NCI-H128 (cell line): ENCODE data around the gene IFT52.
"Not testable (repeated sequence)": the region's sequence is repeated elsewhere in the genome, so short reads cannot be mapped to it uniquely, and the experiment has no call there.

Source experiments
- DNase-seq: peaks from one replicate; lab custom pipeline; 2025; ENCODE audit not compliant: unreplicated experiment; lab: John Stamatoyannopoulos, UW

Gene IFT52

DNA sequence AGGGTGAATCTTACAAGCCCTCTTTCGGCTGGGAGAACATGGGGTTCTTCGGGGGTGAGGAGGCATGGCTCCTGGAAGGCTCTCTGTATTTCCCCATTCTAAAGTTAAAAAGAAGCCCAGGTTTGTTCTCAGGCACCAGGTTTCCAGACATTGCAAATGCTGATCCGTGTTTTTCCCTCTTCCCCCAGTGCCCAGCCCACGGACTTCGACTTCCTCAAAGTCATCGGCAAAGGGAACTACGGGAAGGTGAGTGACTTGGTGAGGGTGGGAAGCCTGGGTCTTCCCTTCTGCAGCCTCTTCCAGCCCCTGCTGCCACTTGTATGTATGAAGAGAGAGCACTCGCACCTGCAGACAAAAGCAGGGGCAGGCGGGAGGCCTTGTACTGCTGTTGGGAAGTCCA, 23.3 kb upstream of the IFT52 start:
- DNase-seq = no peak

GRCh38 chr20:43568706-43569105, 22.0 kb upstream of the IFT52 start:
- DNase-seq = no peak

DNA sequence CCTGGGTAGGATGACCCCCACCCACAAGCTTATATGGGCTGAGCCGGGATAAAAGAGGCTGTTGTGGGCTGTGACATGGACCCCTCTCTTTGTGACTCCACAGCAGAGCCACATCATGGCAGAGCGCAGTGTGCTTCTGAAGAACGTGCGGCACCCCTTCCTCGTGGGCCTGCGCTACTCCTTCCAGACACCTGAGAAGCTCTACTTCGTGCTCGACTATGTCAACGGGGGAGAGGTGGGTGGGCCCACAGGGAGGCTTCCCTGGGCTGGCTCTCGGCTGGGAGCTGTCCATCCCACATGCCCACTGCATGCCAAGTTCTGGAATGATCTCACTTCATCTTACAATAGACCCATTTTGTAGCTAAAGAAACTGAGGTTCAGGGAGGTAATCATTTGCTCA, 21.5 kb upstream of the IFT52 start:
- DNase-seq = no peak

DNA sequence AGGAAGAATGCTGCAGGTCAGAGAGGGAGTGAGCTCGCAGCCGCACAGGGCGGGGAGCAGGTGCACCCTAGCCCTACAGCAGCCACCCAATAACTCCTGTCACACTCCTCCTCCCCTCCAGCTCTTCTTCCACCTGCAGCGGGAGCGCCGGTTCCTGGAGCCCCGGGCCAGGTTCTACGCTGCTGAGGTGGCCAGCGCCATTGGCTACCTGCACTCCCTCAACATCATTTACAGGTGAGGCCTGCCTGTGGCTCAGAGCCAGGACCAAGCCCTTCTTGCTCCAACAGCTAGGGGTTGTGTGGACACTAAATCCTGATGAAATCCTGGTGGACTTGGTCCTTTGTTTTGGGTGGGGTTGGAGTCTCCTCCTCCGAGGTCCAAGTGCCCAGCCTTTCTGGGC, 20.2 kb upstream of the IFT52 start:
- DNase-seq = no peak

- no peak for DNase-seq
These were observed 19.4 kb upstream of the IFT52 start for GRCh38 chr20:43571310-43571709.

DNA sequence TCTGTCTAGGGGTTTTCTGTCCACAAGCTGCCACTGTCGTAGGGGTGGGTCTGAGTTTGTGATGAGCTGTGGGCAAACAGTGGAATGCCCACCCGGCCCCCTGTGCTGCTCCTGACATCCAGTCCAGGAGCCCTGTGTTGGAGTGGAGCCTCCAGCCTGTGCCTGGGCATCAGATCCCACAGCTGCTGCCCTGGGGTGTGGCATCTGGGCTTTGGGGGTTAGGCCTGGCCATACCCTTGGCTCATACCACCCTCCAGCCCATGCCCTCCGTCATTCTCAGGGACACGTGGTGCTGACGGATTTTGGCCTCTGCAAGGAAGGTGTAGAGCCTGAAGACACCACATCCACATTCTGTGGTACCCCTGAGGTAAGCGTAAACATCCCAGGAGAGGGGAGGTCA, 19.0 kb upstream of the IFT52 start:
- DNase-seq = no peak

GRCh38 chr20:43572891-43573290, 17.8 kb upstream of the IFT52 start:
- no peak for DNase-seq

DNA sequence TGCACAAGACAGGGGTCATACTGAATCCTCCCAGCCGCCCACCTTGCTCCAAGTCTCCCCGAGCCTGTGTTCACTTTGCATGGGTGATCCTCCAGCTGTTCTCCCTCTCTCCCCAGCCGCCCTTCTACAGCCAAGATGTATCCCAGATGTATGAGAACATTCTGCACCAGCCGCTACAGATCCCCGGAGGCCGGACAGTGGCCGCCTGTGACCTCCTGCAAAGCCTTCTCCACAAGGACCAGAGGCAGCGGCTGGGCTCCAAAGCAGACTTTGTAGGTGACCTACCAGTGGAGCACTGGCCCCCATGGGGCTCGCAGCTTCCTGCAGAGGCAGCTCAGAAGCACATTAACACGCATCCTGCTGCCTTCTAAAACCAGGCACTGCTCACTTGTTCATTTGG, 14.6 kb upstream of the IFT52 start:
- DNase-seq = no peak

DNA sequence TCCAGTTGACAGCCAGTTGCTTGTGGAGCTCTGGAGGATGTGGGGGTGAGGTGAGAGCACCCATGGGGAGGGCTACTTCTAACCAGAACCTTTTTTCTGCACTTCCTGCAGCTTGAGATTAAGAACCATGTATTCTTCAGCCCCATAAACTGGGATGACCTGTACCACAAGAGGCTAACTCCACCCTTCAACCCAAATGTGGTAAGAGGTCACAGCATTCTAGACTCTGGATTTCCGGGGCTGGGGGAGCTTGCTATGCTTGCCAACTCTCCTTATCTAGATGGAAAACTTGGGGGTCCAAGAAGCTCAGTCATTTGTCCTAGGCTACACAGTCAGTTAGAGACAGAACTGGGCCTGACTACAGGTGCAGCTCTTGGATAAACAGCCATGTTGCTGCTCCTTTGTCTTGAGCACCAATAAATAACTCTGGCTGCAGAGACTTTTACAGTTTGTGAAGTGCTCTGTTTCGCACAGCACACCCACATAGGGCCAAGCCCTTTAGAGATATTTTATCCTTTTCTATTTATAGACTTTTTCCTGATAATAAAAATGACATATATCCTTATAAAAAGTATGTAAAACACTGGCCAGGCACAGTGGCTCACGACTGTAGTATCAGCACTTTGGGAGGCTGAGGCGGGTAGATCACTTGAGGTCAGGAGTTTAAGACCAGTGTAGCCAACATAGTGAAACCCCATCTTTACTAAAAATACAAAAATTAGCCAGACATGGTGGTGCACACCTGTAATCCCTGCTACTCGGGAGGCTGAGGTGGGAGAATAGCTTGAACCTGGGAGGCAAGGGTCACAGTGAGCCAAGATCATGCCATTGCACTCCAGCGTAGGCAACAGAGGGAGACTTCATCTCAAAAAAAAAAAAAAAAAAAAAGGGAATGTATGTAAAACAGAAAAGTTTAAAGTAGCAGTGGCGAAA, 10.6 kb upstream of the IFT52 start:
- DNase-seq = no peak

DNA sequence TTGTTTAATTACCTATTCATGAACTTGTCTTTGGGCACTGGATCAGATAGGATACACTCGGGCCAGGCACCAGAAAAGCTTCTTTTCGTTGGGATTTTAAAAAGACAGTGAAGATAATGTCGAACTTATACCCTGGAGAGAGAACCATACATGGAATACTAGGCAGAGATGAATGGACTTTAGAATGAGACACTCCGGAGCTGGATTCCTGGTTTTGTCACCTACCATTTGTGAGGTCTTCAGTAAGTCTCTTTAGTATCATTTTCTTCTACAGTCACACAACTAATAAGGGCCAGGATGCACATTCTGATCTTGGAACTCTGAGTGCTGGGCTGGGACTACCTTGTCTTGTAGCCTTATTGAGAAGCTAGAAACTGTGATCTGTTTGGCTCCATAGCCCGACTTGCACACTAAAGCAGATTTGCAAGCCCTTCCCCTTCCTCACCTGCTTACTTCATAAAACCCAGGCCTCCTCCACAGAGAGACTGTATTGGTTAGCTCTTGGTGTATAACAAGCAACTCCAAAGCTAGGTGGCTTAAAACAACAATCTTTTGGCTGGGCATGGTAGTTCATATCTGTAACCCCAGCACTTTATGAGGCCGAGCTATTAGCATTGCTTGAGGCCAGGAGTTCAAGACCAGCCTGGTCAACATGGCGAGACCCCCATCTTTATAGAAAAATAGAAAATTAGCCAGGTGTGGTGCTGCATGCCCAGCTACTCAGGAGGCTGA, 7.4 kb upstream of the IFT52 start:
- no peak for DNase-seq

- DNase-seq = no peak
These were observed 6.7 kb upstream of the IFT52 start for GRCh38 chr20:43583982-43584432.

DNA sequence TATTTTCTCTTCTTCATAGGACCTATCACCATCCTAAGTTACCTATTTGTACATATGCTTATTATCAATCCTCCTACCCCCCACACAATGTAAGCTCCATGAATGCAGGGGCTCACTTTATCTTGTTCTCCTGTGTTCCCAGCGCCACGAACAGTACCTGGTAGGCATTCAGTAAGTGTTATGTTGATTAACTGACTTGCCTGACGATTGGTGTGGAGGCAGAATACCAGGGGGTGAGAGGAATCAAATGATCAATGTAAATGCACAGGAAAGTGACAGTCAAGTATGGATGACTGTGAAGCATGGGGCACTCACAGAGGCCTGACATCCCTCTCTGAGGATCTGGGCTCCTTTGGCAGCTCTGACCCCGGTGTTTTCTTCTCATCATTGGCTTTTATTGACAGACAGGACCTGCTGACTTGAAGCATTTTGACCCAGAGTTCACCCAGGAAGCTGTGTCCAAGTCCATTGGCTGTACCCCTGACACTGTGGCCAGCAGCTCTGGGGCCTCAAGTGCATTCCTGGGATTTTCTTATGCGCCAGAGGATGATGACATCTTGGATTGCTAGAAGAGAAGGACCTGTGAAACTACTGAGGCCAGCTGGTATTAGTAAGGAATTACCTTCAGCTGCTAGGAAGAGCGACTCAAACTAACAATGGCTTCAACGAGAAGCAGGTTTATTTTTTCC, 6.1 kb upstream of the IFT52 start:
- DNase-seq = no peak

DNA sequence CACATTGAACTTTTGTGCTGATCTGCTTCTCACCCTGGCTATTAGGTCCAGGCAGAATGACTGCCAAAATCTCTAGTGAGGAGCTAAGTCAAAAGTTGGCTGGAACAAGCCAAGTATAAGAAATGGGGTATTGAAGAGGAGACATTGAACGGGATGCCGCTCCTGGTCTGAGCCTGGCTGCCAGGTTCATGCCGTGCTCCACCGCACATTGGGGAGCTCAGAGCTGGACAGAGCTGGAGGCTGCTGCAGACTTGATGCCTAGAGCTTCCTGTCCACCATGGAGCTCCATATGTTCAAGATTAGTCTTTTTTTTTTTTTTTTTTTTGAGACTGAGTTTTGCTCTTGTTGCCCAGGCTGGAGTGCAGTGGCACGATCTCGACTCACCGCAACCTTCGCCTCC, 4.1 kb upstream of the IFT52 start:
- no peak for DNase-seq

GRCh38 chr20:43588526-43588925, 2.2 kb upstream of the IFT52 start:
- DNase-seq = not testable (repeated sequence)

DNA sequence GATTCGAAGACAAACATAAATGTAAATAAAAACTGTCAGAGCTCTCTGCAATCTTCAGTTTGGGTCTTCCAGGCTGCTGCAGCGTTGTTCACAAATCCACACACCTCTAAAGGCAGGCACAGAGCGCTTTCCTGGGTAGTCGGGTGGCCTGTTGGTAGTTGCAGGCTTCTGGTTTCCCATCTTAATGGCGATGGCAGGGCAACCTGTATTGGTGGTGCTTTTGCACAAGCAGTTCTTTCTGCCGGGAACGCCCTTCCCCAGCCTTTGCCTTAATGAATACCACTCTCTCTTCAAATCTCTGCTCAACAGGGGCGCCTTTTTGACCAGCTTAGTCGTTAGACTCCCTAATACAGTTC, 723 bp upstream of the IFT52 start:
- no peak for DNase-seq

GRCh38 chr20:43601960-43602359, 11.2 kb downstream of the IFT52 start:
- DNase-seq = not testable (repeated sequence)

- no peak for DNase-seq
These were observed 12.4 kb downstream of the IFT52 start for GRCh38 chr20:43603124-43603523.

DNA sequence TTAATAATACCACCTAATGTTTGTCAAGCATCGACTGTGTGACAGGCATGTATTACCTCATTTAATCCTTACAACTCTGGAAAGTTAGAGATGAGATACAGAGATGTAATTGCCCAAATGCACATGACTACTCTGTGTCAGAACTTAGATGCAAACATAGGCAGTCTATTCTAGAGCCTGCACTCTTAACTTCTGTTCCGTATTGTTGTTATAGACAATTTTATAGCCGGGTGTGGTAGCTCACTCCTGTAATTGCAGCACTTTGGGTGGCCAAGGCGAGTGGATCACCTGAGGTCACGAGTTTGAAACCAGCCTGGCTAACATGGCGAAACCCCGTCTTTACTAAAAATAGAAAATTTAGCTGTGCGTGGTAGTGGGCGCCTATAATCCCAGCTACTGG, 15.0 kb downstream of the IFT52 start:
- DNase-seq = no peak

DNA sequence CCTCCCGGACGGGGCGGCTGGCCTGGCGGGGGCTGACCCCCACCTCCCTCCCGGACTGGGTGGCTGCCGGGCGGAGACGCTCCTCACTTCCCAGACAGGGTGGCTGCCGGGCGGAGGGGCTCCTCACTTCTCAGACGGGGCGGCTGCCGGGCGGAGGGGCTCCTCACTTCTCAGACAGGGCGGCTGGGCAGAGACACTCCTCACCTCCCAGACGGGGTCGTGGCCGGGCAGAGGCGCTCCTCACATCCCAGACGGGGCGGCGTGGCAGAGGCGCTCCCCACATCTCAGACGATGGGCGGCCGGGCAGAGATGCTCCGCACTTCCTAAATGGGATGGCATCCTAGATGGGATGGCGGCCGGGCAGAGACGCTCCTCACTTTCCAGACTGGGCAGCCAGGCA, 16.5 kb downstream of the IFT52 start:
- not testable (repeated sequence) for DNase-seq

- DNase-seq = no peak
These were observed 40.9 kb downstream of the IFT52 start for GRCh38 chr20:43631598-43631997.

GRCh38 chr20:43636429-43636828, 45.7 kb downstream of the IFT52 start:
- no peak for DNase-seq

DNA sequence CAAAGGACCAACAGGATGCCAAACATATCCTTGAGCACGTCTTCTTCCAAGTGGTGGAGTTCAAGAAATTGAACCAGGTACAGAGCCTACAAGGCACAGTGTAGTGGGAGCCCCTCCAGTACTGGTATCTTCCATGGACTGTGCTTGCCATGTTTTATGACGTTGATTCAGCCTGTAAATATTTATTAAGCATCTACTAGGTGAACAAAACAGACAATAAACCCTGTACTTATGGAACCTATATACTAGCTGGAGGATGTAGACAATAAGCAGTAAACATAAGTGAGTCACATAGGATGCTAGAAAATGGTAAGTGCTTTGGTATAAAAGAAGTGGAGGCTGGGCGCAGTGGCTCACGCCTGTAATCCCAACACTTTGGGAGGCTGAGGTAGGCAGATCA, 51.8 kb downstream of the IFT52 start:
- DNase-seq = no peak
